ENCODE results near the gene MATK.
"Not testable (repeated sequence)": the region's sequence is repeated elsewhere in the genome, so short reads cannot be mapped to it uniquely, and the experiment has no call there.

MATK gene

GRCh38 chr19:3770136-3770999 lies 15.8 kb downstream of the MATK start:
- DNase-seq (ENCODE audit: low spot score), result peak; percentile 20

DNA sequence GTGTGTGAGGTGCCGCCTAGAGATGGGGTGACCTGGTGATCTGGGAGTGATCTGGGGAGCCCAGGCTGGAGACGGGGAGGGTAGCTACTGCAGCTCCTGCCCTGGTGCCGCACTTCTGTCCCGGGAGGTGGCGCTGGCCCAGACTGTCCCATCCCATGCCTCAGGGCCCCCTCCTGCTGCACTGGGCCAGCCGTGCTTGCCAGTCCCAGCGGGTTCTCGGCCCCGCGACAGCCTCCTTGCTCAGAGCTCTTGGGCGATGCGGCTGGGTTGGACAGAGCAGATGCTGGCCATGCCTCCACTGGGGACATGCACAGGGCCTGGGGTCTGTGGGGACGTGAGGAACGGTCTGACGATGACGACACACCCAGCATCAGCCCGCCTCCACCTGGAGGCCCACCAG lies 16.7 kb downstream of the MATK start:
- DNase-seq (ENCODE audit: low spot score), result no peak

DNA sequence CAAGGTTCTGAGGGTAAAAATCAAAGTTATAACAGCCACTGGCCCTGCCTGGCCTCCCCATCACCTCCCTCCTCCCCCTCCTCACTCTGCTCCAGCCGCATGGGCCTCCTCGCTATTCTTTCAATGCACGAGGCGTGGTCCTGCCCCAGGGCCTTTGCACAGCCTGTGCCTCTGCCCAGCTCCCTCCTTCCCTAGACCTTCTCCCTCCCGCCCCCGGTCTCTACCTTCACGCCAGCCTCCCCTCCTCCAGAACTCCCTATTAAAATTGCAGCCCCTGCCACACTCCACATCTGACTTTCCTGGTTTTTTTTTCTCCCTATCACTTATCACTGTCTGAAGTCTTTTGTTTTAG lies 17.5 kb downstream of the MATK start:
- no peak for DNase-seq (ENCODE audit: low spot score)

- no peak for DNase-seq (ENCODE audit: low spot score)
Observed at GRCh38 chr19:3768015-3768747, 18.0 kb downstream of the MATK start.

GRCh38 chr19:3767050-3767449 lies 19.1 kb downstream of the MATK start:
- DNase-seq (ENCODE audit: low spot score), result no peak

DNA sequence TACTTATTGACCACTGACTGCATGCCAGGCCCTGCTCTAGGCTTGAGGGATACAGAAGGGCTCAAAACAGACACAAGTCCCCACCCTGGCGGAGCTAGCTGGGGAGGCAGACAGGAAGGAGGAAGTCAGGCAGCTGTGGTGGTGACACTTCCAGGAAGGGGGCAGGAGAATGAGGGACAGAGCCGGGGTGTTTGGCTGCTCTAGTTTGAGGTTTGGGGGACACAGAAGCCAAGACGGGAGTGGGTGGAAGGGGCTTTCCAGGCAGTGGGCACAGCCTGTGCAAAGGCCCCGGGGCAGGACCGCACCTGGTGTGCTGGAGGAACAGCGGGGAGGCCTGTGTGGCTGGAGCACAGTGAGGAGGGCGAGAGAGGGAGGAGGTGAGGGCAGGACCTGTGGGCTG lies 19.7 kb downstream of the MATK start:
- DNase-seq (ENCODE audit: low spot score), result no peak

GRCh38 chr19:3765757-3766156 lies 20.4 kb downstream of the MATK start:
- DNase-seq (ENCODE audit: low spot score), result not testable (repeated sequence)

GRCh38 chr19:3765121-3765520 lies 21.1 kb downstream of the MATK start:
- DNase-seq (ENCODE audit: low spot score), result no peak

DNA sequence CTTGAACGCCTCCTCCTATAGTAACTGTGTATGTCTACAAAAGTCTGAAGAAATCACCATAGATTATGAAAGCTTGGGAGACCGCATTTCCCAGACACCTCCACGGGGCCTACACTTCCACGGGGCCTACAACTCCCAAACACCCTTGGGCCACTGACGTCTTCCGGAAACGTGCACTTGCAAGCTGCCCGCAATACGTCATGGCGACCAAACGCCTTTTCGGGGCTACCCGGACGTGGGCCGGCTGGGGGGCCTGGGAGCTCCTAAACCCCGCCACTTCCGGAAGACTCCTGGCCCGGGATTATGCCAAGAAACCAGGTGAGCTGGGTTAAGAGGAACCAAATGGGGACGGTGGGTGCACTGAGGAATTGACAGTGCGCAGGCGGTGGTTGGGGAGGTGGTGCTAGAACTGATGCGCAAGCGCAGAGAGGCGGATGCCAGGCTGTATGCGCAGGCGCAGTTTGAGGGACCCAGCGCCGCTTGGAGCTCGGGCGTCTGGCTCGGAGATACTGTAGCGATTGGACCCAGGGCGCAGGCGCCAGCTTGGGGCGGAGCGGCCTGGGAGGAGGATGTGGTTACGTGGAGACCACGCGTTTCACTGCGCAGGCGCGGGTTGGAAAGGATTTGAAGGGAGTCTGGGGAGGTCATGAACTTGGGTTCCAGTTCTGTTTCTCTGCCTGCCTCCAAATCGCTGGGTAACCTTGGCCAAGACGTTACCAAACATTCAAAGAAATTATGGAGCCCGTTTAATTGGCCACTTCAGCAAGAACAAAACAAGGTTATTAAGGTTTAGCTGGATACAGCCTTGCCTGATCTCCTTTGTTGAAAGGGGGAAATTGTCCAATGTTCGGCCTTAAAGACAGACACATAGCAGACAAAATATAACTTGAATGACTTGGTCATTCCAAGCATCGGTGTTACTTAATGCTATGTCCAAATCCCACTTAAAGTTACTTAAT lies 23.4 kb downstream of the MATK start, which contains the start of gene MRPL54:
TSS of gene MRPL54 (plus strand) at position 182 of the 959 bp plus-strand sequence. CDS start at position 201, 19 bp downstream.
- DNase-seq (ENCODE audit: low spot score), result peak; percentile 99

DNA sequence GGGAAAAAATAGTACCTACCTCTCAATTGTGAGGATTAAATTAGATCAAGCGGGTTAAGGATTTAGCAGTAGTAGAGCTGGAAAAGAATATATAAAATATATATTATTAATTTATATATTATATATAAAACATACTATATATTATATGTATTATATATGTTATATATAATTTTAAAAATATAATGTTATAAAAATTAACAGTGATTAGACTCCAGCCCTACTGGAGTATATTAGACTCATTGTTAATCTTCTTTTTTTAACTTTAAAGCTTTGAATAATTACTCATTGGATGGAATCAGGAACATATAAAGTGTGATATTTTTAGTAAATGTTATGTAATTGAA lies 24.1 kb downstream of the MATK start:
- no peak for DNase-seq (ENCODE audit: low spot score)

DNA sequence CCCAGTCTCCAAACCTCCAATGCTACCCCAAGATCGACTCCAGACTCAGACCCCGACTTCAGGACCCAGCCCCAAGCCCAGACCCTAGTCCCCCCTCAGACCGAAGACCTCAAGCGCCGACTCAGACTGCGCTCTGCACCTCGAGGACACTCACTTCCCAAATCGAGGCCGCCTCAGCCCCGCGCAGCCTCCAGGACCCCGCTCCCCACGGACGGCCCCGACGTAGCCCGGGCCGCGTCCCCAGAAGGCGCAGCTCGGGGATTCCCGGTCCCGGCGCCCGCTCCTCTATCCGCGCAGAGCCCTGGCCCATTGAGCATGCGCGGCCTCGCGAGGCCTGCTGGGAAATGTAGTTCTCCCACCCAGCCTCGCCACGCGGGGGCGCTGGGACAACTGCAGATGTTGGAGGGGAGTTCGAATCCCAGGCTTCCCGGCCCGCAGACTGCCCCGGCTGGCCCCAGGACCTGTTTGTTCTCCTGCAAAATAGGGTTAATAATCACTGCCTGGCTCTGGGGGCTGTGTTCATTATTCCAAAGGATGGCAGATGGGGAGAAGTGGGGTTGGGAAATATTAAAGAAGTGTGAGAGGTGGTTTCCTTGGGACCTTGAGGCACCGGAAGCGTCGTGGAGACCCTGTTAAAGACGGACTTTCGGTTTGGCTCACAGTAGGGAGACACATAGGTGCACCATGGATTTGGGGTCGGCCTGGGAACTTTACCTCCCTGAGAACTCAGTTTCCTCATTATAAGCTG lies 24.6 kb downstream of the MATK start, which contains the start of gene APBA3:
TSS of gene APBA3 (minus strand) at position 311 of the 748 bp plus-strand sequence. CDS start 1,428 bp downstream, outside the sequence.
- DNase-seq (ENCODE audit: low spot score), result peak; percentile 88

- DNase-seq (ENCODE audit: low spot score), result no peak
Observed at GRCh38 chr19:3760871-3761361, 25.3 kb downstream of the MATK start.

DNA sequence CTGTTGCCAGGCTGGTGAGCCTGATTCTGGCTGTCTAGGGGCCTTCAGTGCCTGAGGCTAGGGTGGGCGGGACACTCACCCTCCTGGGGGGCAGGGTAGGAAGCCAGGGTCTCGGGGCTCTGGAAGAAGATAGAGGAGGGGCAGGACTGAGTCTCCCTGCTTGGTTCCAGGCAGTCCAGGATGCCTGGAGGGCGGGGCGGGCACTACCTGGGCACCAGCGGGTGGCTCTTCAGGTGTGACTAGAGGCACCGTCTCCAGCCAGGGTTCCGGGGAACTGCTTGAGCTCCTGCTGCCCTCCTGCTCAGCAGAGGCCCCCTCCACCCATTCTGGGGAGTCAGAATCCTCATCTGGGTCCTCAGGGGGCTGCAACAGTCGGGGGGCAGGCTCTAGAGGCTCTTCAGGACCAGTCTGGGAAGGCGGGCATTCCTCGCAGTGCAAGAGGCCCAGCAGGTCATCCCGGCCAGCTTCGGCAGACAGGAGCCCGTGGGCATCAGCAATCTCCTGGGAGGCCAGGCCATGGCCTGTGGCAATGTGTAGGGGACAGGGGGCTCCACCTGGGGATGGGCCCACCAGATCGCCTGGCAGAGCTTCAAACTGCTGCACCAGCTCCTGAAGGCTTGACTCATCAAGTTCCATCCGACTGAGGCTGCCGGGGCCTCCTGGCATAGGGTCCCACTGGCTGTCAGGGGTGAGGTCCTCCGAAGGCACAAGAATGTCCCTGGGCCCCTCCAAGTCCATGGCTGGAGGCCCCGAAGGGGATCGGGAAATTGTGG lies 26.5 kb downstream of the MATK start:
- no peak for DNase-seq (ENCODE audit: low spot score)

GRCh38 chr19:3758297-3758696 lies 27.9 kb downstream of the MATK start:
- not testable (repeated sequence) for DNase-seq (ENCODE audit: low spot score)

DNA sequence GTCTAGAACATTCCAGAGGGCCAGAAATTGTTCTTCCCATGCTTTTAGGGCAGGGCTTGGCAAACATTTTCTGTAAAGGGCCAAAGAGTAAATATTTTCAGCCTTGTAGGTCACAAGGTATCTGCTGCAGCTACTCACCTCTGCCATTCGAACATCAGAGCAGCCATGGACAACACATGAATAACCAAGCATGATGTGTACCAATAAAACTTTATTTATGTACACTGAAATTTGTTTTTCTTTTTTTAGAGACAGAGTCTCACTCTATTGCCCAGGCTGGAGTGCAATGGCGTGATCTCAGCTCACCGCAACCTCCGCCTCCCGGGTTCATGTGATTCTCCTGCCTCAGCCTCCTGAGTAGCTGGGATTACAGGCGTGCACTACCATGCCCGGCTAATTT lies 28.5 kb downstream of the MATK start:
- not testable (repeated sequence) for DNase-seq (ENCODE audit: low spot score)

DNA sequence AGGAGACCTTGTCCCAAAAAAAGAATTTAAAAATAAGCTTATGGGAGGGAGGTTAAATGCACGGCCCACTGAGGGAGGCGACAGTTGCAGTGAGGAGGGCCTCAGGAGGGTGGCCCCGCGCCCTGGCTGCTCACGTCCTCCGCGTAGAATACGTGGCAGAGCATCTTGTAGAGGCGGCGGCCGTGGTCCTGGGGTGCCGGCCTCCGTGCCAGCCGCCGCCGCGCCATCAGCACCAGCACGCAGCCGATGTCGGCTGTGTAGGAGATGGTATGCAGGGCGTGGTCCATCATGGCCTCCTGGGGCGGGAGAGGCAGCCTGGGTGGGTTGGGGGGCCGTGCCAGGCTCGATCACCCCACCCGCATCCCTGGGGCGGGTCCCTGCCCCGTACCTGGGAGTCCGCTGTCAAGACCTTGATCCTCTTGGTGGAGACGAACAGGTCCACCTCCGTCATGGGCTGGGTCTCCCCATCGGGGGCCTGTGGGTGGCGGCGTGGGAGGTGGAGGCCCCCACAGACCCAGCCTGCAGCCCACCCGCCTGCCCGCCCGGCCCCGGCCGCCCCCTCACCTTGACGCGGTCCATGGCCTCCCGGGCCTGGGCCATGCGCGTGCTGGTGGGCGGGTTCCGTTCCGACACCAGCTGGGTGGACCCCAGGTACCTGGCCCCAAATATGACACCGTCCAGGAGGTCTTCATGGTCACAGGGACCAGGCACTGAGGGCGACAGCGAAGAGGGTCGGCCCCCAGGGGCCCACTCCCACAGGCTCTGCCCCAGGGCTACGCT lies 32.4 kb downstream of the MATK start:
- no peak for DNase-seq (ENCODE audit: low spot score)

DNA sequence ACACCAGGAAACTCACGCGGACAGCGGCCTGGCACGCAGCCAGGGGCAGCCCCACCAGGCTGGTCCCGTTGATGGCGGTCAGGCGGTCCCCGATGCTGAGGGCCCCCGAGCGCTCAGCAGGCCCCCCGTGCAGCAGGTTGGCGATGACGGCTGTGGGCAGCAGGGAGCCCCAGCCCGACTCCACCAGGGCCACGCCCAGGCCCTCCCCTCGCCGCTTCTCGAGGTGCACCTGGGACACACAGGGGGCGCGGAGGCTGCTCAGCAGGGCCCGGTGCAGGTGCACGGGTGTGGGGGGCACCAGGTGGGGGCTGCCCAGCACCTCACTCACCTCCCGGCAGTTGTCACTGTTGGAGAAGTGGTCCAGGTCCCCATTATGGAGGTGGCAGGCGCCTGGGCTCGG lies 33.7 kb downstream of the MATK start:
- DNase-seq (ENCODE audit: low spot score), result no peak

DNA sequence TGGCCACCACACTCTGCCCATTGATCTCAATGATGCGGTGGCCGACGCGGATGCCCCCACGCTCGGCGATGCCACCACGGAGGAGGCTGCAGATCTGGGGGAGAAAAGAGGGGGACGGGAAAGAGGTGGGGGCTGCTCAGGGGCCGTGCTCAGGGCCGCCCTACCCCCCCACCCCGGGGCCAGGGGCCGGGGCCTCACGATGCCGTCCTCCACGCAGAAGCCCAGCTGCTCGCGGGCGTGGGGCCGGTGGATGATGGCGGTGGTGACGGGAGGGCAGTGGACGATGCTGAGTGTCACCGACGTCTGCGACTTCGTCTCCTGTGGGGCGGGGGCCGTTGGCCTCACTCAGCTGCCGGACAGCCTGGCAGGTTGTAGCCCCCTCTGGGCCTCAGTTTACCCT lies 34.9 kb downstream of the MATK start:
- DNase-seq (ENCODE audit: low spot score), result no peak

- no peak for DNase-seq (ENCODE audit: low spot score)
Observed at GRCh38 chr19:3750211-3750610, 36.0 kb downstream of the MATK start.

- DNase-seq (ENCODE audit: low spot score), result no peak
Observed at GRCh38 chr19:3748965-3749364, 37.2 kb downstream of the MATK start.
